Activated CD8-positive, alpha-beta memory T cell treated with anti-CD3 and anti-CD28 coated beads, Interleukin-2, amount 50 U/mL, for 24 hours (primary cell): ENCODE results near the gene OPRM1.

Experiments
- DNase-seq: peaks from one replicate; pipeline ENCODE4 v3.0.0-alpha.2; 2020; ENCODE audit errors: extremely low read depth

The OPRM1 gene

DNA sequence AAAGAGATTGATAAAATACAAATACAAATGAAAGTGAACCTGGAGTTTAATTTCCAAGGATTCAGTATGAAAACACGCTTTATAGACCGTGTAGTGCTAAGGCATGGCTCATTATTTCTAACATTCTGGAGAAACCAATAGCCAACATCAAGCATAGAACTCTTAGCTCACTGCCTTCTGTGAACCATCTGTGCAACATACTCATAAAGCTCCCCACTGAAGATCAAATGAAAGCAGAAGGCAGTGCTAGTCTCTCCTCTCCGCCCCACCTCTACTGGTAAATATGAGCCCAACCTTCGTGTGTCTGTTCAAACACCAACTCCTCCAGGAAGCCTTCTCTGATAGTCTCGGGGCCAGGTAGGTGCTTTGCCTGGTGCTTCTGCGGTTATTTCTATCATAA lies 163.9 kb downstream of the OPRM1 start:
- no peak for DNase-seq

DNA sequence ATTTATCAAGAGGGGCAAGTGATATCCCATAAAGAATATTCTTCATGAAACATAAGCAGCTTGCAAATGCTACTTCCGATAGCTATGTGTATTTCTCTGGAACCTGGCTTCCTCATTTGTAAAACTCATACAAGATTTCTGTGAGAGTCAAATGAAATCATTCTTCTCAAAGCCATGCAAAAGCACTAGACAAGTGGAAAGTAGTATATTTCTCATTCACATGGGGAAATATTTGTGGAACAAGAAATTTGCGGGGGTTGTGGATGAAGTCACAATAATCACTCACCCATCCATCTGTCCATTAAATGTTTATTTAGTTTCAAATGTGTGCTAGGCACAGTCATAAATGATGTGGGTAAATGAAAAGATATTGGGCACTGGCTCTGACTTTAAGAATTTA lies 167.1 kb downstream of the OPRM1 start:
- DNase-seq = no peak

DNA sequence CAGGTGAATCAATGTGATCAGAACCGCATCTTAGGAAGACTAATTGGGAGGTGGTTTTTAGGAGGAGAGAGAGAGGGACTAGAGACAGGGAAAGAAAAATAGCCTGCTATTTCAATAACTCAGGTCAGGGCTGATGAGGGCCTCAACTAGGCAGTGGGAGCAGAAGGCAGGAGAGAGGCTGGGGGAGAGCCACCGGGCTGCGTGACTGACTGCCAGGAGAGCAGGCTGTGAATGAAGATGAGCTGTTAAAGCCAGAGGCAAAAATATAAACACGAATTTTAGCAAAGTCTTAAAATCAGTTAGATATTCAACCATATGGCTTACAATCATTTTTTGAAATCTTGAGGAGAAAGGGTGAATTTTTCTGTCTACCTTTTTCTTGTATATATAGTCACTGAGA lies 168.0 kb downstream of the OPRM1 start:
- DNase-seq = no peak

DNA sequence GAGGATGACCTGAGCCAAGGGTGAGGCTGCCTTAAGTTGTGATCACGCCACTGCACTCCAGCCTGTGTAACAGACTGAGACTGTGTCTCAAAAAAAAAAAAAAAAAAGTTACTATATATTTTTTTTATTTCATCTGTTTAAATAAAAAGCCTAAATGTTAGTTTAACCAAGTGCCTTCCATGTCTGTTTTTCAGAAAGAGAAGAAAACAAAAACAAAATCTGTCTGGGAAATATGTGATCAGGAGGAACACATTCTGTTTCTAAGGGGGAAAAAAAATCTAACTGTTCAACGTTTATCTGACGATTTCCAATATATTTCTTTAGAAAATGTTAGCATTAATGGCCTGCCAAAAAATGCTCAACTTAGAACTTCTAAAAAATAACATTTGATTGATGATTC lies 170.5 kb downstream of the OPRM1 start:
- no peak for DNase-seq

DNA sequence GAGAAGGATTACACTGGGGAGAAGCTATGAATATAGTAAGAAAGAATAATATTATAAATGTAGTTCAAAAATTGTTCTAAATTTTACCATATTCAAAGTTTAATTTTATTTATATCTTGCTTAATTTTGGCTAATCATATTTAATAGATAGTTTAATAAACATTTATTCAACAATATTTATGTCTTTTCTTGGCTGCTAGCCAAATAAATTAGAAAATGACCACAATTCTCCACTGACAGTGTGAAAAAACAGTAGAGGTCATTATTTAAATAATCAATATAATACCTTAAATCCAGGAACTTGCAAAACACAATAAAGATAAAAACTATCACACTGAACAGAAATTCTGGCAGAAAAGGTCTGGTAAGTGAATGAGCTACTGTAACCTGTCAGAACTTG lies 171.6 kb downstream of the OPRM1 start:
- no peak for DNase-seq

DNA sequence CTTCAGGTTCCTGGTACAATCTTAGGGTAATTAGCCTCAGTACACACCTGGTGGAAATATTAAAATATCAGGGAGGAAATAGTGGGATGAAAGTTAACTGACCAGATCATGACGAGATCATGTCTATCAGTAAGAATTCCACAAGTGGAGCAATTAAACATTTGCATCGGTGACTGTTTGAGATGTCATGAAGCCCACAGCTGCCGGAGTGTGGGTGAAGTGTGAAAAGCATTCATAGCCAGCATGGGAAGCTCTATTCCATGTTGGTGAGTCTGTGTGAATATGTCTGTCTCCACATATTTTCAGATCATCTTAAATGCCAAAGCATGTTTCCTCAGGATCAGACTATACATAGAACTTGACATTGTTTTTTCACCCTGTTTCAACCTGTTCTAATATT lies 174.7 kb downstream of the OPRM1 start:
- DNase-seq = no peak

DNA sequence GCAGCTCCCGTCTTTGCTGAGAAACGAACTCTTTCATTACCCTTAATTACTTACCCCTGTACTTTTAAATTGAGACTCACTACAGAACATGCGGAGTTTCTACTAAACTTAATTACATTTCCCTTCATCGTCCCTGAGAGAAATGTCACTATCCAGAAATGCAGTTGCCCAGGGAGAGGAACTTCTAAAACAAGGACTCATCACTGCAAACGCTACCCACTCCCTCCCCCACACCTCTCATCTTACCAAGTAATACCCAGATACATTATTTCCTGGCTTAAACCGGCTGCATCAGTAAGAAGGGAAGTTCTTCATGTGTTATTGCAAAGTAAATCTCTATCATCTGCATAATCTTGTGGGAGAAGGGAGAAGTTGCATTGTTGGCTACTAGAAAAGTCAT lies 179.3 kb downstream of the OPRM1 start:
- DNase-seq = no peak

DNA sequence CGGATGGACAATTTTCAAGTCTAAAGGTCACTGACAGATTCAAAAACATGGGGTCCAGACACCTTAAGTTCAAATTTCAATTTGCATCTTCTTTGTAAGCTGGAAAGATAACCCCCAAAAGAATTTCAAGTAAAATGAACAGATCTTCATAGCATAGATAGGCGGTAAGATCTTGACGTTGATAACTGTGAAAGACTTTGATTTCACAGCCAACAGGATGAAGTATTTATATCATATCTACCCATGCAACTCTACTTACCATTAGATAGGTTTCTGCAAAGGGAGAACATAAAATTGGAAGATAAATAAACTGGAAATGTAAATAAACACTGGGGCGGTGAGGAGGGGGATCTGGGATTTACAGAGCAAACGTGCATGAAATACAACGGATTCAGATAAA lies 179.7 kb downstream of the OPRM1 start:
- no peak for DNase-seq

DNA sequence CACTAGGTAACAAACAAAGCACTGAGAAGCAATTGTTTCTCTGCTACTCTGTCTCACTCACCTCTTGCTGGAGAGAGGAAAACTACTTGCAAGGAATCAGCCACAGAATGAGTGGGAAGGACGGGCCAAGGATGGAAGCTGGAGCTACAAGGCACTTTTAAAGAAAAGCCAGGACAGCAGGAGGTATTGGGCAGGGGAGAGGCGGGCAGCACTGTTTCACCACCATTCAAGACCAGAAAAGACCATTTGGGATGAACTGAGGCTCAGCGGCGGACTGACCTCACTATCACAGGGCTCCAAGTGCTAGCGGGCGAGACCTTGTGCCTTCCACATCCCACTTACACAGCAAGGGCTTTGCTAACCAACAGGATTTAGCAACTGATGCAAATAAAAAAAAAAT lies 180.2 kb downstream of the OPRM1 start:
- DNase-seq = no peak

DNA sequence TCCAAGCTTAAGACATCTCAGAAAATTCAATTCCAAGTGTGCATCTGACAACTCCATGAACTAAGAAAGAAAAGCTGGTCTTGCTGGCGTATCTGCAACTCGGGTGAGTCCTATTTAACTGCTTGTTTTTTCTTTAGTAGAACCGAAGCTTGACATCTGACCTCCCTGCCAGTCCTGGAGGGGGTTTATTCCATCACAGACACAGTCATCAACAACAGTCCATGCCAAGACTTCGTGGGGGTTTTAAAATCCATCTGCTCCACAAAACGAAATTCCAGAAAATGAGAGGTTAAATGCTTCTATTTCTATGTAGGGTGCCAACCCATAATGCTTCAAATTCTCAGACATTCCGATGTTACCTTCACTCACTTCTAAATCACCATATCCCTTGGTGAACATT lies 183.7 kb downstream of the OPRM1 start:
- no peak for DNase-seq

DNA sequence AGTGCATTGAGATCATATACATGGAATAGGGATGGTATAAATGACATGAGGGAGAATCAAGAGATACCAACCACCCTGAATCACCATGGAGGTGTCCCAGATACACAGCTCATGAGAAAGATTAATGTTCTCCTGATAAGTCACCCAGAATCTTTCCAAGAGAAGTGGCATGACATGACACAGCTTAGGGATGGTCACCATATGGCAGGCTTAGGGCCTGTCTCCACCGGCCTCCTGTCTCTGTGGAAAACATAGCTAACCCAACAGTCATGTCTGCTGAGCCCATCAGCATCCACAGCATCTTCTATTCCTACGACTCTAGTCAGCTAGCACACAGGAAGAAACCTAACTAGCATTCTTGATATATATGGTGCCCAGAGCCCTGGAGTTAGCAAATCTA lies 184.3 kb downstream of the OPRM1 start:
- no peak for DNase-seq

DNA sequence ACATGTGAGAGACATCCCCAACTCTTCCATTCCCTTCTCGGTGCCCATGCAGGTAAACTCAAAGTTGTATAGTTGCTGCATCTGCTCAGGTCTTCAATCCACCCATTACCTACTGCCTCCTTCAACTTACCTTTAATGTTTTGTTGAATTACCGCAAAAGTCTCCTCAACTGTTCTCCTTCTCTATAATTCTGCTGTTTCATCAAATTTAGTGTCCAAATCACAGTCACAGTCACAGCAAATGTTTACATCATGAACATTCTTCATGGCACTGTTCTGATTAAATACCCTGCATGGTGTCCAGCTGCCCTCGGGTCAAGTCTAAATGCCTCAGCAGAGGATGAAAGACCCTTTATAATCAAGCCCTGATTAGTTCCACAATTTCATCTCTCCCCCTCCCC lies 187.4 kb downstream of the OPRM1 start:
- DNase-seq = no peak

DNA sequence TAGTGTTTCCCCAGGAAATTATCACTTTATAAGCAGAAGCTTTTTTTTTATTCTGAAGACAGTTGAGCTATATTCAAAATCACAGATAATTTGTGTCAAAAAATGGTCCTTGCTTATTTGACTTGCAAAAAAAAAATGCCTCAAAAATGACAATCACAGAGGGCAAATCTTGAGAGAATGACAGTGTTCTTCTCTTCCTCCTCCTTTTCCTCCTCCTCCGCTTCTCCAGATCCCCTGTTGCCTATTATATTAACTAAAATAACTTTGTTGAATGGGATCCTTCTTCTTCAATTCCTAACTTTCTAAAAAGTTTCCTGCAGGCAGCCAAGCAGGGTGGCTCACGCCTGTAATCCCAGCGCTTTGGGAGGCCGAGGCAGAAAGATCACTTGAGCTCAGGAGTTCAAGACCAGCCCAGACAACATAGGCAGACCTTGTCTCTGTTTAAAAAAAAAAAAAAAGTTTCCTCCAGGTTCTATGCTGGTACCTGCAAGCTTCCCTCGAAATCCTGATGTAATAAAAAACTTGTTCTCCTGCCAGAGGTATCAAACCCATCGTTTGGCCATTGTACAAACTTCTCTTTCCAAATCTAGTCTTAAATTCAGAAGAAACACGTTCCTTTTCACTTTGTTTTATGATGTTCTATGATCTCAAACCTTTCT lies 189.0 kb downstream of the OPRM1 start:
- no peak for DNase-seq

DNA sequence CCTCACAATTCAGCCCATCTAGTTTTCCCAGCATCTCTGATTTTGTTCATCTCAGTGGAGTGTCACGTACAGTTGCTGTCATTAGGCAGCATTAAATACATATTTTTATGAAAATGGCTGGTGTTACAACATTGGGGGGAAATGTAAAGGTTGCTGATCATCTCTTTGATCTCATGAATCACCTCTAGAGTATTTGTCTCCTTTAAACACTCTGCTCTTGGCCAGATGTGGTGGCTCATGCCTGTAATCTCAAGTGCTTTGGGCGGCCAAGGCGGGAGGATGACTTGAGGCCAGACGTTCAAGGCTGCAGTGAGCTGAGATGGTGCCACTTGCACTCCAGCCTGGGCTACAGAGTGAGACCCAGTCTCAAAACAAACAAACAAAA lies 189.5 kb downstream of the OPRM1 start:
- DNase-seq = no peak

DNA sequence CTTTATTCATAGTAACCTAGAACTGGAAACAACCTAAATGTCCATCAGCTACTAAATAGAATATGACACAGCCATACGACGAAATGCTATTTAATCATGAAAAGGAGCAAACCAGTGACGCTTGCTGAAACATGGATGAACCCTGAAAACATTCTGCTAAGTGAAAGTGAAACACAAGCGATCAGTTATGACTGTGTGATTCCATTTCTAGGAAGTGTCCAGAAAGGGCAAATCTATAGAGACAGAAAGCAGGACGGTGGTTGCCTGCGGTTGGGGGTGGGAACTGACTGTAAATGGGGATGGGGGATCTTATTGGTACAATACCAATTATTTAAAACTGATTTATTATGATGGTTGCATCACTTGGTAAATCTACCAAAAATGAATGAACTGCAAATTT lies 190.7 kb downstream of the OPRM1 start:
- no peak for DNase-seq

DNA sequence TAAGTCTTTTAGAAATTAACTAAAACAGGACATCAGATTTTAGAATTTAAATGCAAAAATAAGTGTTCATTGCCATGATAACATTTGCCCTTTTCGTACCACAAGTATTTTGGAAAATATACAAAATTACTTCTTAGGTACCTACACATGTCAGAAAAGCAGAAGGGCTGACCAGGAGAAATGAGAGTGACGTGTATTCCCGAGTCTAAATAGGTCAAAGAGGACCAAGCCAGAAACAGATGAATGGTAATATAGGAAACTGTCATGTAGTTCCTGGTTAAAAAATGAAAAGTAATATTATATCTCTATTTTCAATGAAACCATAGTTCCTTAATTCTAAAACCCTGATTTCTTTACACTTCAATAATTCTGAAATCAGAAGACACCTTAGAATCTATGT lies 191.4 kb downstream of the OPRM1 start:
- DNase-seq = no peak

DNA sequence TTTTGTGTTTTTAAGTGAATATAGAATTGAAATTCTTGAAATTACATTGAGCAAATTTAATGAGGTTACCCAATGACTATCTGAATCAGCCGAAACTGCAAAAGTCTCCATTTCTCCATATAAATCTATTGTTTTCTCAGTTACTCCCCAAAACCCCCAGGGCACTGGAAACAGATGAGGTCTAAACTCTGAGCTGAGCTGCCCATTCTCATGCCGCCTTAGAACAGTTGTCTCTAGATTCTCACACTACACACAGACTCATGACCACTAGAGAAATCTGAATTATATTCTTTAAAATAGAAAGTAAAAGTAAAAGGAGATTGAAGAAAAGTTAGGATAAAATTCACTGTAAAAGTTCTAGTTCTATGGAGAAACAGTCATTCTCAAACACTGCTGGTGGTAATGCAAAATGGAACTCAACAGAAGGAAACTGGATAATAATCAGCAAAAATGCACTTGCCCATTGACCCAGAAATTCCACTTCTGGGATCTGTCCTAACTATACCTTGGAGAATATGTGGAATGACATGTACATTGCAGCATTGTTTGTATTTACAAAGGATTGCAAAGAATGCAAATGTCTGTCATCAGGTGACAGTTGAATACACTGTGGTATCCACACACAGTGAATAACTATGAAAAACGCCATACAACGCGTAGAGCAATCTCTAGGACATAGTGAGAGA lies 192.0 kb downstream of the OPRM1 start:
- no peak for DNase-seq

DNA sequence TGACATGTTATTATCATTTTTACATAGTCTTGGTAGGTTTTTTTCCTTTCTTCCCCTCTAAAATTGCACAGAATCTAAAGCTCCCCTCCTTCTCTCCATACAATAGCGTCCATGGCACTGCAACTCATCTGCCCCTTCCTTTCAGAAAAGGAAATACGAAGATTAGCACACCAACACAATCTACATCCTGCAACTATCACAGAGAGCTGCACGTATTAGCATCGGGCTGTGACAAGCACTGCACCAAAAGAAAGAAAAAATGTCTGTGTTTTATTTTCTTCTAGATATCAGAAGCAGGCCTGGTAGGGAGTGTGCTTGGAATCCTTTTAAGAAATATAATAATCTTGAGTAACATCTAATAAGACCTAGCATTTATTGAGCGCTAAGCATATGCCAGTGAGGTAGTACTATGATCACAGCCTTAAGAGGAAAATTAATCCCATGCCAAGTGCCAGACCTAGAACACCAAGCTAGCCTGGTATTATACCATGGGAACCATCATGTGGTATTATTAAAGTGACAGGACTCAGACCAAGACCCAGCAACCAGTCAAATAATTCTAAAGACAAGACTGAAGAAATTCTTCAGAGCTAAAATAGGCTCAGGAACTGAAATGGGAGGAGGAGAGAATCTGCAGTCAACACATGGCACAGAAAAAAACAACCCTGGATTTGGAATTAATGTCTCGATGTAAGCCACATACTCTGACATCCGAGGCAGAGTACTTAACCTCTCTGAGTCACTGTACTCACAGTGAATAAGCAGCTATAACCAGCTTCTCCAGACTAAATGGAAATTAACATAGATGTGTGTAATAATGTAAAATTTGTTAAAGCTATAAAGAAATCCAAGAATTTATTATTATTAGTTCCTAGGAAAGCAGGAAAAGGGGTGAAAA lies 193.2 kb downstream of the OPRM1 start:
- DNase-seq = no peak

DNA sequence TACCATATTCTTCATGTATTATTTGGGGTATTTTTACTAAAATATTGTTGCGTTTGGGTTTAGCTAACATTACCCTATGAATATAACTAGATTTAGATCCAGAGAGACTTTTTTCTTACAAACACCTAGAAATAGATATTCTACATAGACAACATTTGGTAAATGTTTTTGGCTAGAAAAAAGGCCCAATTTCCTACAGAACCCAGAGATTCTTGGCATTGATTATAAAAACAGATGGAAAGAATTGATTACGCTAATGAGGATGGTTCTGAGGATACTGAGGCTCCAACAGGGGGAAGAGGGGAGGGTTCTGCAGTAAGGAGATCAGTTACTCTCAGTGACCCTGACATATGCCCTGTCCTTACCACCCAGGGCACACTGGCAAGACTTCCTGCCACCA lies 194.3 kb downstream of the OPRM1 start:
- DNase-seq = no peak

DNA sequence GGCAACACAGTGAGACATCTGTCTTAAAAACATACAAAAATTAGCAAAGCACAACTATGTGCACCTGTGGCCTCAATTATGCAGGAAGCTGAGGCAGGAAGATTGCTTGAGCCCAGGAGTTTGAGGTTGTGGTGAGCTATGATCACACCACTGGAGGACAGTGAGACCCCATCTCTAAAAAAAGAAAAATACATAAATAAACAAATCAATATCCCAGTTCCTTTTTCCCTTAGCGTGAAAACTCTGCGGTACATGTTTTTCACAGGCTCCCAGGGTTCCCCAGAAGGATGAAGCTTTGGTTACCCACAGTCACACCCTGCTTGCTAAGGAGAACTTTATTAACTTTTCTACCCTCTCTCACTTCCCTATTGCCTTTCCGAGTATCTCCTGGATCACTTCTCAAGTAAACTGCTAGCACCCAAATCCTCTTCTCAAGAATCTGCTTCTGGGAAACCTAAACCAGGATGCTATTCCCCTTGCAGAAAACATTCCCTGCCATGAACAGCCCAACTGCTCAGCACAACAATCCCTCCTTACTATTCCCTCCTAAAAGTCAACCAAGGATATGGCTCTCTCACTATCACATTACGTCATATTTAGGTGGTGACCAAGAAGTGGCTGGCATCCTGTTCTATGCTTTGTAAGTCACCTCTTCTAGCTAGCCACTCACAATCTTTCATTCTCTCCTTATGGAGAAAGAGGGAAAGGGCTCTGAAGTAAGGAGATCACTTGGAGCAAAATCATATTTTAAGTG lies 195.2 kb downstream of the OPRM1 start:
- DNase-seq = no peak

DNA sequence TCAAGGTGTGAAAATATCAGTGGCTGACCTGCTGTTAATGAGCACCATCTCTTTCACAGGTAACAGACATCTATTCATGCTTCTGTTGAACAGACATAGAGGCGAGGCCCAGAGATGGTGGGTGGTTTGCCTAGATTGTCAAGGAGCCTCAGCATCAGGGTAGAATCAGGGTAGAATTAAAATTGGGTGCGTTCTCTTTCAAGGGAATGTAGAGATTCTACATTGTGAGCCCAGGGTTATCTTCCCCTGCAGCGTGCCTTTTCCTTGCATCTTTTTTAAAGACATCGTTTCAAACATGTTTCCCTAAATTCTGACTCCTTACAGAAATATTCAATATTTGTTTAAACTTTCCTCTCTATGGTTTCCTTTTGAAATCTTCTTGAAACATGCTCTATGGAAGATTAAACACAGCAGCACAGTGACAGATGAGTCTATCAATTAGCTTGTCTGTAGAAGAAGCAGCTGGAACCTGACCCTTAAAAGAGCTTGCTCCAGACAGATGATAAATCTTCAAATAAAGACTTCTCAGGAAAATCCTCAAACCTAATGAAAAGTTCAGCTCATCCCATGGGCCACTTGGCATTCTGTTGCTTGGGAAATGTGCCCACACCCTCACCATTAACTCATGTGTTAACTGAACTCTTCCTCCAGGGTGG lies 197.7 kb downstream of the OPRM1 start:
- no peak for DNase-seq

DNA sequence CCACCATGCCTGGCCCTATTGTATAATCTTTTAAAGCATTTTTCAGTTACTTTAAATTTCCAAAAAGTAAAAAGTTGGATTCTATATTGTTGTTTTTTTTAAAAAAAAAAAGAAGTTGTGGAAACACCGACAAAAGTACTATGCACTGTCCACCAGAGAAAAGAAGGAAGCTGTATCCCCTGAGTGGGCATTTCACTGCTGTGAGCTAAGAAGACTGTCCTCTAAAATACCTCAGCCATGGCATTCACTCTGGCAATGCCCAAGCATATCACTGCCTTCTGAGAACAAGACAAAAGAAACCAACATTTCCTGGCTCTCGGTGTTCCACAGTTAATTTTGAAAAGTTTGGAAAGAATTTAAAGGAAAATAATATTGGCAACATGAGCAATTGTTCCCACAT lies 199.8 kb downstream of the OPRM1 start:
- DNase-seq = no peak
